HG02763 (cell line): ENCODE data around the gene SHROOM3.
"Not testable (repeated sequence)": the region's sequence is repeated elsewhere in the genome, so short reads cannot be mapped to it uniquely, and the experiment has no call there.

Experiments
- ATAC-seq: cut with Tn5 transposase; IDR thresholded peaks from one replicate; pipeline ENCODE4 v1.9.1; 2021; ENCODE audit warnings: mild to moderate bottlenecking, moderate library complexity; ENCODE audit not compliant: unreplicated experiment

The SHROOM3 gene

DNA sequence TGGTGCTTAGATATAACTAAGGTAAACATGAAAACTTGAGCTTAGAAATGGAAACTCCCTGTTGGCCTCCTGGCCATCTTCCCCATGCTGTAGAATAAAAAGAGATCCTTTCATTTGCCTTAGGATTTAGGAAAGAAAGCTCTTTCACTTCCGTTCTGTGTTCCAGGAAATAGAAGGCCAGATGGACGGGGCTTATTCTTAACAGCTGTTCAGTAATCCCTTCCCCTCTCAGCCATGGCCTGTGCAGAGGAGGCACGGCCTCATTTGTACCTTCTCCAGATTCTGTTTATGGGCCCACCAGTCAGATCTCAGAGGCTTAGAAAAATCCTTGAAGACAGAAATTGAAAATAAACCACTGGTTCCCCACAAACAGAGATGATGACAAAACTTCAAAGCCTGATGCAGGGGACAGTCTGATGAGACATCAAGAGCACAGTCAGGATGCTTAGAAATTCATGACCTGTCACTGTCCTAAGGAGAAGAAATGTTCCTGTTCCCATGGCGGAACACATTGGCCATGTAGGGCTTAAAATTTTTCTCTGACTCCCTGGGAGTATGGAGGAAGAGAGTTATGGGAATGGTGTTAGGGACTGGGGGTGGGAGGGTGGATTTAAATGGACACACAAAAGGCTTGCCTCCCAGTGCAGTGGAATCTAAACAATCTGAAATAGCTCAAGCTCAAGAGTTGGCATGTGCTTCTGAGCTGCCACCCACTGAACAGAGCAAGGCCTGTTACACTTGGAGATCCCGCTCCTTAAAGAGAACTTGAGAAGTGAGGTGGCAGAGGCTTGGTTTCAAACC is 274.1 kb downstream of the SHROOM3 start:
- ATAC-seq = no peak

DNA sequence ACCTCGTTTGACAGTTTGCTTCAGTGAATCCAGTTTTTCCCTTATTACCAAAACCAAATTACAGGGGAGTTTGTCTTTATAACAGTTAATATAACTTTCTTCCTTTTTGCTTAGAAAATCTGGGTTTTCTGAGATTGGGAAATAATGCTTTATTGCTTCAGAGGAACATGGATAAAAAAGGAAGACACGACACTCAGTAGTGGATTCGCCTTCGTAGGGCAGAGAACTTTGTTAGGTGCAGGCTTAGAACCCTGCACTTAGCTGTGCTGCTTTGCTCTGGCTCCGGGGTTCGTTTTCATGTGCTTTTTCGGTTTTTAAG is 274.7 kb downstream of the SHROOM3 start:
- ATAC-seq = no peak

DNA sequence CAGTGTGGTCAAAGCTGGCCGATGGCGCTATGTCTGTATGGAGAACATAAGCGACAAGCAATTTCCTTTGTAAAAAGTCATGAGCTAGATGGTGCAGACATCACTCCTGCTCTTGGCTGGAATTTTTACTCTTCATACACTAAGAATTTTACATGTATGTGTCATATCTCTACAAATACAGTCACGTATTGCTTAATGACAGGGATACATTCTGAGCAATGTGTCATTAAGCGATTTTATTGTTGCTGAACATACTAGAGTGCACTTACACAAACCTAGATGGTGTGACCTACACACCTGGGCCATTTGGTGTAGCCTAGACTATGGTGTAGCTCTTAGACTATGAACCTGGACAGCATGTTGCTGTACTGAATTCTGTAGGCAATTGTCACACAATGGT is 277.5 kb downstream of the SHROOM3 start:
- ATAC-seq = no peak

DNA sequence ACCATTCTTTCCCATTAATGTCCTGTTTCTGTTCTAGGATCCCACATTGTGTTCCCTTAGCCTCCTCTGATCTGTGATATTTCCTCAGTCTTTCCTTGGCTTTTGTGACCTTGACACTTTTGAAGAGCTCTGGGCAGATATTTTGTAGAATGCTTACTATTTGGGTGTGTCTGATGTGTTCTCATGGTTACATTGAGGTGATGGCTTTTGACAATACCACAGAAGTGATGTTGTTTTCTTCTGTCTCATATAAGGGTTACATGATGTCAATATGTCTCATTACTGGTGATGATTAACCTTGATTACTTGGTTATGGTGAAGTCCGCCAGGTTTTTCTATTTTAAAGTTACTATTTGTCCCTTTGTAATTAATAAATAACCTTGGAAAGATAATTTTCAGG is 279.2 kb downstream of the SHROOM3 start:
- ATAC-seq = no peak

DNA sequence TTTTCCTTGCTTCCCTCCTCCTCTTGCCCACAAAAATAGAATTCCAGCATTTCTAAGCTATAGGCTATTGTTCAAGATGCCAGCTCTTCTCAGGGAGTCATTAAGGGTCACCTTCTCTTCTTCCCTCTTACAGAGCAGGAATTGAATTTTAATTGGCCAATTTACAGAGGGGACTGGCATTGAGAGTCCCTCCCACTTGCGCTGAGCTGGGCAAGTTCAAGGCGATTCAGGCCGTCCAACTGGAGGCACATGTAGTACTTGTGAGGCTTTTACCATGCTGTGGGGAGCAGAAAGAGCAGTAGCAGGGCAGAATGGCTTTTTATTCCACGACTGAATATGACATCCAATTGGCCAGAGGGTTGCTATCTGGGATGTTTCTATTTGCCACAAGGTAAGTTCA is 281.0 kb downstream of the SHROOM3 start:
- ATAC-seq = no peak

DNA sequence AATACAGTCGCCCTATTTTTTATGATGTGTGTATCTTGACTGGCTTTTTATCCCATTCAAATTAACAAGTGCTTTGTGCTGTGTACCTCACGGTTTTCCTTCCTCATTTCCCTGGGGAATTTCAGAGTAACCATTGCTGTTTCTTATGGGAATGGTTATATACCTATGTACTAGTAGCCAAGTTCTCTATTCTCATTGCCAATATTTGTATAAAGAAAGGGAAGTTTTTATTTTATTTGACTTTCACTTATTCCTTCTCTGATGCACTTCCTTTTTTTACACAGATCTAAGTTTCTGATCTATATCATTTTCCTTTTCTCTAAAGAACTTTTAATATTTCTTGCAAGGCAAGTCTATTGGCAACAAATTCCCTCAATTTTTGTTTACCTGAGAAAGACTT is 281.6 kb downstream of the SHROOM3 start:
- ATAC-seq = no peak

DNA sequence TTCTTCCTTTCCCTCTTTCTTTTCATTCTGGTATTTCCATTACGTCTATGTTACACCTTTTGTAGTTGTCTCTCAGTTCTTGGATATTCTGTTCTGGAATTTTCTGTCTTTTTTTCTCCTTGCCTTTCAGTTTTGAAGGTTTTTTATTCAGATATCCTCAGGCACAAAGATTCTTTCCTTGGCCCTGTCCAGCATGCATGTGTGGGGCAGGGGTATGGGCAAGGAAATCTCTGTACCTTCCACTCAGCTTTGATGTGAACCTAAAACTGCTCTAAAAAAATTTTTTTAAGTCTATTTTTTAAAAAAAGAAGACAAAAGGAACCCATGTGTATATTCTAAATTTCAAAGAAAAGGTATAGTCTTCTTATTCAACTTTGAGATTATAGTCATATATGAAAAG is 282.4 kb downstream of the SHROOM3 start:
- no peak for ATAC-seq

DNA sequence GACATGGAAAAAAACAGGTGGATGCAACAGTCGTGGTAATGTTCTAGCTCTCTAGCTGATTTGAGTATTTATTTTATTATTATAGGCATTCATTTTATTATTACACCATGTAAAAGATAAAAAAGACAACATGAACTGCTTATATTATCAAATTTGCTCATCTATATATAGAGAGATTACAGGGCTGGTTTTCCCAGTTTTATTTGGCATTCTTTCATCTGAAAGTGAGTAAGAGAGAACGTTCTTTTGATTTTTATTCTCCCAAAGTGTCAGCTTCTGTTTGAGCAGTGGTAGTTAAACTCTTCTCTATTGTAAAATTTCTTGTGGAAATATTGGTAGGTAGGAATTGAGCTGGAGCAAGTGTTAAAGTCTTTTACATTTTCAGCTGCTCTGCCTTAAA is 283.0 kb downstream of the SHROOM3 start:
- ATAC-seq = no peak

DNA sequence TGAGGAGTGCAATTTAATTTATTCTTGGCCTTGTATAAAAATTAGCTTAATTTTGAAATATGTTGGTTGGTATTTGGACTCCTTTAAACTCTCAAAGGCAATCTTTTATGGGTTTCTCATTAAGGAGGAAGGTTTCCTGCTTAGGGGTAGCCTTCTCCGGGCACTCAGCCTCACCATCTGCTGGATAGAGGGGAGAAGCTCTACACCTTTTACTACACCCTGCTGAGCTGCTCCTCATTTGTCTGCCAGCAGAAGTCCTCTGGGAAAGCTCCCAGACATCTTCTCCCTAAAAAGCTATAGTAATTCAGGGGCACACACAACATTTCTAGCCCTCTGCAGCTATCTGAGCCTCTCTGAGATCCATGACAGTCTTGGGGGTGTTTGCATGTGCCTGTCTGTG is 283.8 kb downstream of the SHROOM3 start:
- ATAC-seq = no peak

DNA sequence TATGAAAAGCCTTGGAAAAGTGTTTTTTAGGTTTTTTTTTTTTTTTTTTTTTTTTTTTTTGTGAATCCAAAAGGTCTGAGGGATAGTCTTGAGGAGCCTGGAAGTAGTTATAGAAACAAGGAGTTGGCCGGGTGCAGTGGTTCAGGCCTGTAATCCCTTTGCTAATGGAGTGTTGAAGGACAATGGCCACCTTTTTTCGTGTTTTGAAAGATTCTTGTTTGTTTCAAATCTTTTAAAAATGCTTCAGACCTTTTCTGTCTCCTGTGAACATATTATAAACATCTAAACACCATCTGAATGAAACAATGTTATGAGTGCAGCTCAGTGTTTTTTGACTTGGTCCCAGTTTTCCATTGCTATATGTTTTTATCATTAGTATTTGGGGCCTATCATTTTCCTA is 285.1 kb downstream of the SHROOM3 start:
- ATAC-seq = no peak

DNA sequence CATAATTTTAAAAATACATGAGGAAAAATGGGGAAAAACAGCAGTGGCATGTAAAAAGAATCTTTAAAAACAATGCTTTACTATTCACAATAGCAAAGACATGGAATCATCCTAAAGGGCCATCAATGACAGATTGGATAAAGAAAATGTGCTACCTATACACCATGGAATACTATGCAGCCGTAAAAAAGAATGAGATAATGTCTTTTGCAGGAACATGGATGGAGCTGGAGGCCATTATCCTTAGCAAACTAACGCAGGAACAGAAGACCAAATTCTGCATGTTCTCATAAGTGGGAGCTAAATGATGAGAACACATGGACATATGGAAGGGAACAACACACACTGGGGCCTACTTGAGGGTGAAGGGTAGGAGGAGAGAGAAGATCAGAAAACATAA is 287.1 kb downstream of the SHROOM3 start:
- not testable (repeated sequence) for ATAC-seq

DNA sequence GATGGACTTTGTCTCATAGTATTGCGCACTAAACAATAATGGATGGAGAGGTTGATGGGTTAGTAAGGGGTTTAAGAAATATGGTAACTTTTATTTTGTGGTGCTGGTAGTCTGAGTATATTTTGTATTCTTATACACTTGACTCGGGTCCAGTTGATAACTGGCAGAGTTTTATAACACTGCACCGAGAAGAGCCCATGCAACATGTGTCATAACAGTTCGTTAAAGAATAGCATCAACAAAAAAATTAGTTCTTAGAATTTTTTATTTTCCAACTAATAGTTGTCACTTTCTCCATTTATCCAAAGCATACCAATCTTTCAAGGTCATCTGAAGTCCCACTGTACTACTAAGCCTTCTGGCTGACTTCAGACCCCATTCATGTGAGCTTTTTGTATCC is 287.8 kb downstream of the SHROOM3 start:
- no peak for ATAC-seq

DNA sequence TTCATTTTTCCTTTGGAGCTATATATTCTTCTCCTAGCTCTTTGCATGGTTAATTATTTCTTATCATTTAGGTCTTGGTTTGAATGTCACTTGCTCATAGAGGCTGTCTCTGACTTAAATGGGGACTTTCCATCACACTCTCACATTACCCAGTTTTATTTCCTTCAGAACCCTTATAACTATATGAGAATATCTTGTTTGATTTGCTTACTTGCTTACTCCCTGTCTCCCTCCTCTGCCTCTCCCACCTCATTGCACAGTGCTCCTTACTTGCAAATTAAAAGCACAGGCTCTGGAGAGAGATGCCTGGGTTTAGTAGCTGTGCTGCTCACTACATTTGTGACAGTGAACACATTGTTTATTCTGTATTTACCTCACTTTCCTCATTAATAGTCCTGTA is 288.3 kb downstream of the SHROOM3 start:
- no peak for ATAC-seq

DNA sequence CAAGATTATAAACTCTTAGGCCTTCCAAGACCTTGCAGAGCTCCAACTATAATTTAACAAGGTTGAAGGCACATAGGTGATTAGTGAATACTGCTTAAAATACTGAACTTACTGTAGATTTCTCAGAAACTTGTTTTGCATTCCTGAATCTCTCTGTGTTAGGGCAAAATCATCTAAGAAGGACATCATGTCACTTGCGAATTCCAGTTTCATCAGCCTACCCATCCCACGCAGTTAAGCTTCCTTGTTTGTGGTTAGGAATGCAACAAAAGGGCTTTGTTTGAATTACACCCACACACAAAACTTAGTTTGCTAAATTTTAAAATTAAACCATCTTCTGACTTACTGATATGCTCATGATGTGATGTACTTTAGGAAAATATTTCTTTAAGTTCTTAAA is 288.9 kb downstream of the SHROOM3 start:
- no peak for ATAC-seq

DNA sequence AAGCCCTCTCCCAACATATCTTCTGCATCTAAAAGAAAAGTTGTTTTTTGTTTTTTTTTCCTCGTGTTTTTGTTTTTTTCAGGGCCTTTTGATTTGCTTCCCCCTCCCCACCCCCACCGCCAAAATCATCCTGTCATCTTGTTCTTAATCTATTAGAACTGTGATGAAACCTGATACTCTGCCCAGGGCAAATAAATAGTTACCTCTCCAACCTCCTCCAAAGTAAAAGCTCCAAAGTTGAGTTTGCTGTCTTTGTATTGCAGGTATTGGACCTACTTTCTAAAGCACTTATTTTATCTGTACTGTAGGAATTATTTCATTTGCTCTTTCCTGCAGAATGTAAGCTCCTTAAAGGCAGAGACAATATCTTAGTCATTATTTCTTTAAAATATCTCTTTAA is 290.0 kb downstream of the SHROOM3 start:
- no peak for ATAC-seq

DNA sequence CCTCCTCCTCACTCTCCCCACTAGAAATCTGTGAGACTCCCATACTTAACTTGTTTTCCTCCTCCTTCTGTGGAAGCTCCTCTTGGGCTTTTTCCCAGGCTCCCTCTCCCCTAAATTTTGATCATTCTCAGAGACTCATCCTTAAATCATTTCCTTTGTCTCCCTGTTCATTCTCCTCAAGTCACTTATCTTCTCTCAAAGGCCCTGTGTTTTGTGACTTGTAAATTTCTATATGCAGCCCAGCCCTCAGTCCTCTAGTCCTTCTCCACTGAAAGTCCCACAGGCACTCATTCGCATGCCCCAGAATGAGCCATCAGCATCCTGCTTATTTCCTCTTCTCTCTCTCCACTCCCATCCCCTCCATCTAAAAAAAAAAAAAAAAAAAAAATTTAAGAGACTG is 291.1 kb downstream of the SHROOM3 start:
- no peak for ATAC-seq

DNA sequence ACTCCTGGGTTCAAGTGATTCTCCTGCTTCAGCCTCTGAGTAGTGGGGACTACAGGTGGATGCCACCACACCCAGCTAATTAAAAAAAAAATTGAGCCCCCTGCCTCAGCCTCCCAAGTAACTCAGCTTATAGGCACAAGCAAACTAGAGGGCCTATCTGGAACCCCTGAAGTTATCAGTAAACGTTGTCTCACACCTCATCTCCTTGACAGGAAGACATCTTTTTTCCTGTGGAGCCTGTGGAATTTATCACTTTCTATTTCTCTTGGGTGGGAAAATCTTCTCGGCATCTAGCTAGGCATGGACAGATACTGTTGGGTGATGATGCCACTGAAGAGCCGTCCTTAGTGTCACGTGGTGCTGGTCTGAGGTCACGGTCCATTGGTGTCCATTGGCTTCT is 291.6 kb downstream of the SHROOM3 start:
- ATAC-seq = no peak

DNA sequence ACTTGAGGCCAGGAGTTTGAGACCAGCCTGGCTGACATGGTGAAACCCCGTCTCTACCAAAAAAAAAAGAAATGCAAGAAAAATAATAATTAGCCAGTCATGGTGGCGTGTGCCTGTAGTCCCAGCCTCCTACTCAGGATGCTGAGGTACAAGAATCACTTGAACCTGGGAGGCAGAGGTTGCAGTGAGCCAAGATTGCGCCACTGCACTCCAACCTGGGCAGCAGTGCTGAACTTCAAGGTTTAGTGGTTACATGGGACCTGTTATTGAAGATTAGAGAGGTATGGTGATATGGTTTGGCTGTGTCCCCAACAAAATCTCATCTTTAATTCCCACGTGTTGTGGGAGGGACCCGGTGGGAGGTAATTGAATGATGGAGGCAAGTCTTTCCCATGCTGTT is 292.9 kb downstream of the SHROOM3 start:
- not testable (repeated sequence) for ATAC-seq

DNA sequence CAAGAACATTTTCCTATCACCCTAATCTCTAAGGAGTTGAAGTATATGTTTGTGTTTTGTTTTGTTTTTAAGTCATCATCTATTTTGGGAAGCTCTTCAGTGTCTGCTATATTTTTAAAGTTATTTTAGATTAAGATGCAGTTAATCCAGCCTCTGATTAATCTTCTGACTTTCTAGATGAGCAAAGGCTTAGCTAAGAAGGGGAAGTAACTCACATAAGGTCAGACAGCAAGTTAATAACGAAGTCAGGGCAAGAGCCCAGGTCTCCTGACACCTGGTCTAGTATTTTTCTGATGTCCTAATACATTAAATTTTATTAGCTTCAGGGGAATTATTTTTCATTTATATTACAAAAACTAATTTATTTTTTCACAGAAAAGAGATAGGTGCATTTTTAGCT is 294.4 kb downstream of the SHROOM3 start:
- no peak for ATAC-seq

DNA sequence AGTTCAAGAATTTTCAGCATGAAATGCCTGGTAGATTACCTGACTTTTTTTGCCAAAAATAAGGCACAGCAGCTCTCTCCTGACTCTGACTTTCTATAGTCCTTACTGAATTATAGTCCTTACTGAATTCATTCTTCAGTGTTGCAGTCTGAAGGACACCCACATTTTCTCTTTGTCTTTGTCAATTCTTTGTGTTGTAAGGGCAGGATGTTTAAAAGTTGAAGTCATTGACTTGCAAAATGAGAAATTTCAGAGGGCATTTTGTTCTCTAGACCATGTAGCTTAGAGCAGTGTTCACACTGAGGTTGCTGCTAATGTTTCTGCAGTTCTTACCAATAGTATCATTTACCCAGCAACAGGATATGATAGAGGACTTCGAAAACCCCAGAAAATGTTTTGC is 295.0 kb downstream of the SHROOM3 start:
- no peak for ATAC-seq

DNA sequence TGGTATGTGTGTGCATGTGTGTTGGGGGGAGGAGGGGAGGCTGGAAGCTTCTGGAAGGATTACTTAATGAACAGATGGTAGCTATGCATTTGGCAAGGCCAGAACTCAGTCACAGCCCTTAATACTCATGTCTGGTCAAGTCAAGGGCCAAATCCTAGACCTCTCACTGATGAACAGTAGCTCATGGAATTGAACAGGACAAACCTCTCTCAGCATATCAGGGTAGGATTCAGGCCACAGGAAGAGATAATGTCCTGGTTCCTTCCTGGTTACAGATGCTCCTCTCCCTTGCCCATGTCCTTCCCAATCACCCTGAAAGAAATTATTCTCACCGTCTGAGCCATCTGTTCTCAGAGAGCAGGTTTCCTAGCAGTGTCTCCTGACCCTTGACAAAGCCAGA is 297.2 kb downstream of the SHROOM3 start:
- ATAC-seq = no peak

DNA sequence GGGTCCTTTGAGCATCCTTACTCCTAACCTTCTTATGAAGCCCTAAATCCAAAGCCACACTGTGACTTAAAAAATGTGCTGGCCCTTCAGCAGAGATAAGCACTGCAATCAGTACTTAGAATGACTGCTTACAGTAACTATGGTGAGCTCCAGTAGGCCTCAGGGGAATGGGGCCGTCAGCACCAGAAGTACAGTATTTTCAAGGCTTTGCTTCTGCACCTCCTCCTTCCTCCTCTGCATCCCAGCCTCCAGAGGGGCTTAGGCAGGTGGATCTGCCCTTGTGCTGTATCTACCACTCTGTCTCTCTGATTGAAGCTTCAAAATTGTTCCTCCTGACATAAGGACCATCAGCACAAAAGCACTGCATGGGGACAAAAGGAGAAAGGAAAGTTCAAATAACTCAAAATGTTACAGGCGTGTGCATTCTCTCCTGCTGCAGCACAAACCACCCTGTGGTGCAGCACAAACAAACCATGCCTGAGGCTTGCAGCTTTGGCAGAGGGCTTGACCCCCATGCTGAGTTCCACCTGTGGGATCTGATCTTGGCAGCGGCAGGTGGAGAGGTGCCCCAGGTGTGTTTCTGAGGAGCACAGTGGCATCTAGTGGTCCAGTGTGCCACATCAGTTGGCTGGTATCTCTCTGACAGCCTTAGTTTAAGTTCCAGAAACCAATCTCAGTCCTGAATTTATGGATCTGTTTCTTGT is 298.2 kb downstream of the SHROOM3 start:
- ATAC-seq = no peak

DNA sequence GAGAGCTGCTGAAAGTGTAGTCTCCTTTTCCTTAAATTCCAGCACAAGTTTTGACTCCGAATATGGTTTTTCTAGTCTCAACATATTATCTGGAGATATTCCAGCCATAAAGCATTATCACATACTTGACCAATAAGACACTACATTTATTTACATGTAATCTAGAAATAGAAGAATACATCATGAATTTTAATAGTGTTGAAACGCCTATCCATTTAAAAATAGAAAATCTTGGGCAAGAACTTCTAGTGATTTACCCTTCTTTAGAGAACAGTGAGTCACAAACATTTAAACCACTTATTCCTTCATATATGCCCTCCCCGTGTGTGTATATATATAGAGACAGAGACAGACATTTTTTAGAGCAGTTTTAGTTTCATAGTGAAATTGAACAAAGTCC is 301.4 kb downstream of the SHROOM3 start:
- ATAC-seq = no peak
